SK-N-SH treated with all-trans-retinoic acid at 6 μM for 48 hours (cell line): ENCODE results near the gene SAG.

ENCODE experiments used
- ARNTL ChIP-seq: fragments of 450-650 bp; formaldehyde crosslinking; IDR thresholded peaks from 2 replicates; pipeline ENCODE4 v1.5.0; 2020; ENCODE audit warnings: low read depth, mild to moderate bottlenecking, moderate library complexity, borderline replicate concordance
- BACH2 ChIP-seq: fragments of 250-450 bp; sonication (Bioruptor Pico); IDR thresholded peaks from 2 replicates; pipeline ENCODE4 v1.9.0; 2021; ENCODE audit warnings: mild to moderate bottlenecking, borderline replicate concordance
- OSR1 ChIP-seq: fragments of 250-450 bp; sonication (Bioruptor Pico); IDR thresholded peaks from 2 replicates; pipeline ENCODE4 v1.8.0; 2022; ENCODE audit warnings: moderate library complexity, mild to moderate bottlenecking, inconsistent platforms
- PATZ1 ChIP-seq: fragments of 250-450 bp; sonication (Bioruptor Pico); IDR thresholded peaks from 2 replicates; pipeline ENCODE4 v1.8.0; 2020; ENCODE audit warnings: mild to moderate bottlenecking, moderate library complexity, borderline replicate concordance
- RARB ChIP-seq: fragments of 250-450 bp; sonication (Bioruptor Pico); IDR thresholded peaks from 2 replicates; pipeline ENCODE4 v1.8.0; 2021; ENCODE audit warnings: mild to moderate bottlenecking, moderate library complexity
- TCF4 ChIP-seq: fragments of 250-450 bp; sonication (Bioruptor Pico); IDR thresholded peaks from 2 replicates; pipeline ENCODE4 v1.8.0; 2021; ENCODE audit warnings: mild to moderate bottlenecking, moderate library complexity, borderline replicate concordance
- TOX ChIP-seq: fragments of 250-450 bp; sonication (Bioruptor Pico); IDR thresholded peaks from 2 replicates; pipeline ENCODE4 v1.8.0; 2021; ENCODE audit warnings: mild to moderate bottlenecking, moderate library complexity, borderline replicate concordance
- ZC3H10 ChIP-seq: fragments of 250-450 bp; sonication (Bioruptor Pico); IDR thresholded peaks from 2 replicates; pipeline ENCODE4 v1.5.1; 2021; ENCODE audit warnings: mild to moderate bottlenecking, moderate library complexity
- ZFP30 ChIP-seq: fragments of 450-650 bp; formaldehyde crosslinking; IDR thresholded peaks from 2 replicates; pipeline ENCODE4 v1.5.0; 2022; ENCODE audit warnings: mild to moderate bottlenecking, moderate library complexity
- ZNF70 ChIP-seq: fragments of 450-650 bp; formaldehyde crosslinking; IDR thresholded peaks from 2 replicates; pipeline ENCODE4 v1.5.0; 2020; ENCODE audit warnings: mild to moderate bottlenecking, moderate library complexity
- TF ChIP-seq, protein P1 (sequence below): fragments of 250-450 bp; sonication (Bioruptor Pico); IDR thresholded peaks from 2 replicates; pipeline ENCODE4 v1.5.1; 2021; ENCODE audit warnings: mild to moderate bottlenecking, moderate library complexity

DNA sequence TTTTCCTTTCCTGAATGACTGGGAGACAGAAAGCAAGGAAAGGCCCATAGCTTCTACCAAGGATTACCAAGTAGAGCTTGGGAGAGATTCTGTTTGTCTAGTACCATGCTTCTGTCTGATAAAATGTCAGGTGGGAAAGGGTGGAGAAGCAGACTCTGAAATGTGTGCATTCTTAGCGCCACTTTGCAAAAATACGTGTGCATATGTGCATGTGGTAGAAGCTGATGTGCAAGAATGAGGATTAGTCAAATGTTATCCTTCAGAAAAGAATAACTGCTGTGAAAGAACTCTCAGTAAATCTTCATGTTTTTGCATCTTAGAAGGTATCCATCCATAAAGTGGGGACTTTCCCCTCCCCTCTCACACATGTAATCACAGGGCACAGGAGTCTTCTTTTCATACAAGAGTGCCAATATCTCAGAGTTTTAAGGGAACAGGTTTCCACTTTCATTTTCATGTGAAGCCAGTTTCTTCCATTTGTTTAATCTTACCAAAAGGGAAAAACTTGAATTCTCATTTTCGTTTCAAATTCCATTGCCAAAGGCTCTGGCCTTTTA, 31.3 kb downstream of the SAG start:
- TF ChIP-seq TCF4 (no peak), ZFP30 (CRISPR knock-in tag) (no peak), RARB (CRISPR knock-in tag) (no peak), PATZ1 (CRISPR knock-in tag) (no peak), BACH2 (CRISPR knock-in tag) (no peak), ZC3H10 (CRISPR knock-in tag) (no peak), TOX (CRISPR knock-in tag) (no peak), ARNTL (CRISPR knock-in tag) (no peak), ZNF70 (no peak), OSR1 (no peak)
- TF ChIP-seq, protein P1, sequence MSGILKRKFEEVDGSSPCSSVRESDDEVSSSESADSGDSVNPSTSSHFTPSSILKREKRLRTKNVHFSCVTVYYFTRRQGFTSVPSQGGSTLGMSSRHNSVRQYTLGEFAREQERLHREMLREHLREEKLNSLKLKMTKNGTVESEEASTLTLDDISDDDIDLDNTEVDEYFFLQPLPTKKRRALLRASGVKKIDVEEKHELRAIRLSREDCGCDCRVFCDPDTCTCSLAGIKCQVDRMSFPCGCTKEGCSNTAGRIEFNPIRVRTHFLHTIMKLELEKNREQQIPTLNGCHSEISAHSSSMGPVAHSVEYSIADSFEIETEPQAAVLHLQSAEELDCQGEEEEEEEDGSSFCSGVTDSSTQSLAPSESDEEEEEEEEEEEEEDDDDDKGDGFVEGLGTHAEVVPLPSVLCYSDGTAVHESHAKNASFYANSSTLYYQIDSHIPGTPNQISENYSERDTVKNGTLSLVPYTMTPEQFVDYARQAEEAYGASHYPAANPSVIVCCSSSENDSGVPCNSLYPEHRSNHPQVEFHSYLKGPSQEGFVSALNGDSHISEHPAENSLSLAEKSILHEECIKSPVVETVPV (CRISPR knock-in tag) = no peak
